ENCODE results near the gene INPP4A.

INPP4A gene

GRCh38 chr2:98547092-98547790 is 102.6 kb downstream of the INPP4A start:
- no peak for DNase-seq

- DNase-seq: no peak
Observed at GRCh38 chr2:98548920-98549818, 104.5 kb downstream of the INPP4A start.

- DNase-seq: no peak
Observed at GRCh38 chr2:98550165-98550564, 105.5 kb downstream of the INPP4A start.

DNA sequence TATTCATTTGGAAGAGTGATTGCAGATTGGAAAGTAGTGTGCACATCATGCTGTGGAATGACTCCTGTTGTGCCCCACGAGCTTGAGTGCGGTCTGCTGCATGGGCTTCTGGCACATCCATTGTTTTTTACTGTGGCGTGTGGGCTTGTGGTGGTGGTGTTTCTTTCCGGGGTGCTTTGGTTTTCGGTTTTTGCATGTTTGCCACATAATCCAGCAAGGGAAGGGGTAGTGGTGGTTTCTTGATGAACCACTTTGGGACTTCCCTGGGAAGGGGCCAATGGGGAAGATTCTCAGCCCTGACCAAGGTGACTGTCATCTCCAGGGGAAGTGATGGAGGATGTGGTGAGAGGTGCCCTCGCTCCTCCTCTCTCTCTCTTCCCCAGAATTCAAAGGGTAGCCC is 106.7 kb downstream of the INPP4A start:
- DNase-seq: no peak

GRCh38 chr2:98552499-98553179 is 108.0 kb downstream of the INPP4A start:
- no peak for DNase-seq

DNA sequence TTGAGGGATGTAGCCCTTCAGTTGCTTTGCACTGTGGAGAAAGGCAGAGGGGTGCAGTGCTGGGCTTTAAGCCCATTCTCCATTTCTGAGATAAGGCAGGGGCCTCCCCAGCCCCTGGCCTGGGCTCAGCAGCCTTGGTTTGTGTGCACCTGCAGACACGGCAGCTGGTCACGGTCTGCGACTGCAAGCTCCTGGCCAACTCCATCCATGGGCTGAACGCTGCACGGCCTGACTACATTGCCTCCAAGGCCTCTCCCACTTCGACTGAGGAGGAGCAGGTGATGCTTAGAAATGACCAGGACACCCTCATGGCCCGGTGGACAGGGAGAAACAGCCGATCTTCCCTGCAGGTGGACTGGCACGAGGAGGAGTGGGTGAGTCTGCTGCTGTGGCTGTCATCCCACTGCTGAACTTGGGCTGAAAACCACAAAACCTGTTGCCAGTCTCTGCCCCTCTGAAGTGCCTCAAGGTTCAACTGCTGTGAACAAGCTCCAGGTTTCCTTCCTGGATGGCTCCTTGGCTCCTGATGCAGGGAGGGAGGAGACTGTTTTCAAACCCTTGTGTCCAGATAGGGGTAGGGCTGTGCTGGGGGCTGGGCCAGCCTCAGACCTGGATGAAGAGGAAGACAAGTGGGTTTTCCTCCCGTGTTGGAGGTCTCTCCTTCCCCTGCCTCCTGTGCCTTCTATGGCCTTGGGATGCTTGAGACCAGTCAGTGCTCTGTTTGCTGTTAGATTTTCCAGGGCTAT is 109.6 kb downstream of the INPP4A start:
- no peak for DNase-seq

DNA sequence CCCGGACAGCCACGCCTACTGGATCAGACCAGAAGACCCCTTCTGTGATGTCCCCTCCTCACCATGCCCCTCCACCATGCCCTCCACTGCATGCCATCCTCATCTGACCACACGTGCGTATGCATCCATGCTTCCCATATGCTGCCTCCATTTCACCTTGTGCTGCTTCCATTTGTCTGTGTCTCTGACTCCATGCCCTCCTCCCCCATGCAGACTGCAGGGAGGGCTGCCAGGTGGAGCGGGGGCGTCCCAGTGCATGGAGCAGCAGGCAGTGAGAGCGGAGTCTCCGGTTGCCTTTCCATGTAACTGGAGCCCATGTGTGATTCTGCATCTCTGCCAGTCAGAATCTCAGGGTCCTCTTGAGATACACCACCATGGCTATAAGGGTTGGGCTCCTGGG is 111.0 kb downstream of the INPP4A start:
- DNase-seq: no peak

DNA sequence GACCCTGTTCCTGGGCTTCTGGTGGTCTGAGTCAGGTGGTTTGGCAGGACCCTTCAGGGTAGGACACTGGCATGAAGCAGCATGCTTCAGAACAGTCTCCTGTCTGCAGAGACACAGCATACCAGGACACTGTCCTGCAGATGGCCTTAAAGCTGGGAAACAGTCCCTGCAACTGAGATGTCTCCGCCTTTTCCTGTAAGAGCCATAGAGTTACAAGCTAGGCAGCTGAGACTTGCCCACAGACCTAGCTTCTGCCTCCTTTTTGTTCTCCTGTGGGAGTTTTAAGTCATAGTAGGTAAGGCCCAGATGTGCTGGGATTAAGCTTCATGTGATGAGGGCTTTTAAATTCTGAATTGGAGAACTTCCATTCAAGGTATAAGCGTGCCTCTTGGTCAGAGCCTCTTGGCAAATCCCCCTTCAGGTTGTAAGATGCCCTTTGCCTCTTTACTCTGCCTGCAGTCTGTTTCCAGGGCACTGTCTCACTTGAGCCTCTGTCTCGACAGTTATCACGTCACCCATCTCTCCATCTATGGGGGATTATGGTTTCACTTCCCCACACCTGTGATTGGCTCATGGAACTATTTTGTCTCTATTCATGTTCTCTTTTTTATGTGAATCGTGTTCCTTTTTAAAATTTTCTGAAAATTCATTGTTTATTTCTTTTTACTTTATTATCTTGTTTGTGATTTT is 111.8 kb downstream of the INPP4A start:
- DNase-seq: no peak

DNA sequence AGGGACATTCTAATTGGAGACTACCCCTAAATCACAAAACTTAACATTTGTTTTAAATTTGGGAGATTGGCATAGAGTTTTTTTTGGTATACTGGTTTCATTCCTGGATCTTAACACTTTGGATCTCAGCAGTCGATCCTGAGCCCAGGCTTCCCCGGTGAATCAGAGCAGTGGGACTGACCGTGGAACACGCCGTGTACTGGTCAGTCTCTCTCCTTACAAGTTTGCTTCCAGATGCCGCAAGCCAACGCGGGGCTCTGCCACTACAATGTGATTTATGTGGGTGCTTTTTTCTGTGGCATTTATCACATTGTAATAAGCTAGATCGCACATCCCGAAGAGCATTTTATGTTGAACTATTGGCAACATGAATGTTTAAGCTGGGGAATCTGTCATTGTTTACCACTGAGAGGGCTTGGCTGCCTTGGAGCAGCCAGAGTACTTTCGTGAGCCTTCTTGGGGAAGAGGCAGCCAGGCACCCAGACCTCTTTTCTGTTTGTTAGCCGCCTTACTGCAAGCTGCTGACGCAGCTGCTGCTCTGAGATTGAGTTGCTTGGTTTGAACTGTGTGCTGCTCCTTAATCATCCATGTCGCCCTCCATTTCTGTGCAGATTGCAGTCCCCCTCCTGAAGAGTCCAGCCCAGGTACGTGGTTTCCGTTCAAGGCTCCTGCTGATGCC is 114.3 kb downstream of the INPP4A start:
- DNase-seq: no peak

- DNase-seq: no peak
Observed at GRCh38 chr2:98559581-98559980, 114.9 kb downstream of the INPP4A start.

- DNase-seq: no peak
Observed at GRCh38 chr2:98560256-98560771, 115.7 kb downstream of the INPP4A start.

GRCh38 chr2:98561018-98561417 is 116.4 kb downstream of the INPP4A start:
- DNase-seq: no peak

- DNase-seq: no peak
Observed at GRCh38 chr2:98561902-98562695, 117.4 kb downstream of the INPP4A start.

DNA sequence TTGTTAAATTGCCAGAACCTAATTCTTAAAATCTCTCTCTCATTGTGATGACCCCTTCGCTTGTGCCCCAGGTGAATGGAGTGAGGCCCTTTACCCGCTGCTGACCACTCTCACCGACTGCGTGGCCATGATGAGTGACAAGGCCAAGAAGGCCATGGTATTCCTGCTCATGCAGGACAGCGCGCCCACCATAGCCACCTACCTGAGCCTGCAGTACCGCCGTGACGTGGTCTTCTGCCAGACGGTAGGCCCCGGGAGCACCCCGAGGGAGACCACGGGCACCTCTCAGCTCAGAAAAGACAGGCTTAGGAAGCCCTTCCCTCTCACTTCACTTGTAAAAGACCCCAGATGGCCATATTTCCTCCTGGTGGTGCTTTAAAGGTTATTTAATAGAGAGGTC is 118.7 kb downstream of the INPP4A start:
- no peak for DNase-seq

GRCh38 chr2:98564541-98565132 is 120.0 kb downstream of the INPP4A start:
- no peak for DNase-seq

GRCh38 chr2:98565286-98565860 is 120.7 kb downstream of the INPP4A start:
- DNase-seq: no peak

DNA sequence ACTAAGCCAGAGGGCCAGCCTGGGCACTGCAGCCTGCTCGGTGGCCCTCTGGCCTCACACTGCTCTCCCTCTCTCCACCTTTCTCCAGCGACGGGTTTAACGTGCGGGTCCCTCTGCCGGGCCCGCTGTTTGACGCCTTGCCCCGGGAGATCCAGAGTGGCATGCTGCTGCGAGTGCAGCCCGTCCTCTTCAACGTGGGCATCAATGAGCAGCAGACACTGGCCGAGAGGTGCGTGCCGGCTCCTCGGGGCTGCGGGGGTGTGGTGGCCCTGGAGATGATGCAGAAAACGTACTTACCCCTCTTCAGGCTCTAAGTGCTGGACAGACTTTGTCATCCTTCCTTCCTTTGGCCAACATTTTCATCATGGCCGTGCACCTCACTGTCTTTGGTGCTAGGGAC is 121.3 kb downstream of the INPP4A start:
- DNase-seq: no peak

GRCh38 chr2:98568161-98568956 is 123.7 kb downstream of the INPP4A start:
- DNase-seq: no peak
